HCT116 (cell line): Measurements from ENCODE around the gene TCF15. TPM values are rescaled to one million over a fixed set of nuclear protein-coding genes. Genes with fewer than 3 reads are reported as not detected.

Experiments used
- ATAC-seq: fragments of 200-7000 bp; cut with Tn5 transposase; 2 replicates; pipeline ENCODE4 v1.9.1; 2020; ENCODE audit warnings: mild to moderate bottlenecking, moderate library complexity
- BruUV-seq: library from RNA; stranded (reverse); fragments of 400-500 nt; replicated peaks from 2 replicates; lab custom pipeline; 2021; lab: Mats Ljungman, UMichigan
- CTCF ChIA-PET: fragments of 300-600 bp; sonication (Branson Sonifier 250); formaldehyde crosslinking; loops from one replicate; lab custom pipeline; 2021; ENCODE audit warnings: antibody characterized with exemption; lab: Charles Lee
- POLR2A ChIA-PET: fragments of 300-600, 350-600 bp; sonication (Branson Sonifier 250); formaldehyde crosslinking; loops from one replicate; lab custom pipeline; 2021; ENCODE audit warnings: antibody characterized with exemption; lab: Charles Lee
- RAD21 ChIA-PET, 2 experiments: fragments of 300-600 bp; sonication (Branson Sonifier 250); formaldehyde crosslinking; loops; one replicate each; lab custom pipeline; 2023; ENCODE audit warnings: low total read pairs in 2 of 2; ENCODE audit not compliant: uncharacterized antibody in 2 of 2, unreplicated experiment in 2 of 2, low non-redundant PET in 1 of 2; lab: Charles Lee
- DNase-seq: peaks from one replicate; pipeline ENCODE4 v3.0.0-alpha.2; 2010; ENCODE audit warnings: low read depth, low spot score
- H2AFZ ChIP-seq: fragments of 200-600 bp; shearing (Covaris generic), sonication (generic); 2 replicates; pipeline ENCODE4 v1.6.1; 2017; ENCODE audit warnings: low read depth, mixed run types, mixed read lengths, antibody characterized with exemption, low read length; ENCODE audit not compliant: poor library complexity, severe bottlenecking
- H3K27ac ChIP-seq: 2 replicates; pipeline ENCODE4 v1.5.1; 2012; ENCODE audit warnings: low read depth, low read length
- H3K27me3 ChIP-seq: fragments of 200-600 bp; sonication (generic); 2 replicates; pipeline ENCODE4 v1.6.1; 2016; ENCODE audit warnings: mixed run types, low read length, mixed read lengths; ENCODE audit not compliant: insufficient read depth
- H3K36me3 ChIP-seq, 2 experiments: fragments of 200-500 bp in 1 of 2; fragments of 200-600 bp in 1 of 2; sonication (Bioruptor generic) in 1 of 2; sonication (generic) in 1 of 2; 2 replicates each; pipeline versions ENCODE4 v1.5.1 to v1.6.1; 2014 to 2016; ENCODE audit warnings: low read length in 2 of 2, inconsistent platforms in 1 of 2, mixed read lengths in 1 of 2, mixed run types in 1 of 2; ENCODE audit not compliant: insufficient read depth in 2 of 2, control insufficient read depth in 1 of 2
- H3K4me1 ChIP-seq, 2 experiments: fragments of 200-600 bp in 1 of 2; sonication (generic) in 1 of 2; 2 replicates each; pipeline versions ENCODE4 v1.5.1 to v1.6.1; 2012 to 2017; ENCODE audit warnings: low read length in 2 of 2, inconsistent platforms in 1 of 2, mild to moderate bottlenecking in 1 of 2, mixed read lengths in 1 of 2, mixed run types in 1 of 2, moderate library complexity in 1 of 2; ENCODE audit not compliant: insufficient read depth in 2 of 2, control insufficient read depth in 1 of 2
- H3K4me2 ChIP-seq: fragments of 200-600 bp; sonication (generic); 2 replicates; pipeline ENCODE4 v1.6.1; 2017; ENCODE audit warnings: mixed run types, low read length, mixed read lengths
- H3K4me3 ChIP-seq, 2 experiments: fragments of 200-600 bp in 1 of 2; sonication (generic) in 1 of 2; replicated peaks in 1 of 2; 2 replicates each; pipeline ENCODE4 v1.5.1; 2011 to 2016; ENCODE audit warnings: low read length in 2 of 2, control low read depth in 1 of 2, low read depth in 1 of 2, mild to moderate bottlenecking in 1 of 2, mixed read lengths in 1 of 2, mixed run types in 1 of 2
- H3K79me2 ChIP-seq: fragments of 200-600 bp; sonication (generic); 2 replicates; pipeline ENCODE4 v1.6.1; 2017; ENCODE audit warnings: mild to moderate bottlenecking, mixed run types, low read length, moderate library complexity, mixed read lengths; ENCODE audit not compliant: insufficient read depth
- H3K9ac ChIP-seq: fragments of 200-600 bp; sonication (generic); 2 replicates; pipeline ENCODE4 v1.6.1; 2016; ENCODE audit warnings: low read length, mixed read lengths
- H3K9me2 ChIP-seq: fragments of 200-600 bp; sonication (generic), shearing (Covaris generic); 2 replicates; pipeline ENCODE4 v1.6.1; 2017; ENCODE audit warnings: mixed run types, mild to moderate bottlenecking, moderate library complexity; ENCODE audit not compliant: insufficient read depth
- H3K9me3 ChIP-seq, 2 experiments: fragments of 200-500 bp in 1 of 2; fragments of 200-600 bp in 1 of 2; sonication (Bioruptor generic) in 1 of 2; sonication (generic) in 1 of 2; 2 replicates each; pipeline ENCODE4 v1.6.1; 2014 to 2017; ENCODE audit warnings: low read length in 2 of 2, mixed read lengths in 2 of 2, inconsistent platforms in 1 of 2, low read depth in 1 of 2, mild to moderate bottlenecking in 1 of 2, mixed run types in 1 of 2, moderate library complexity in 1 of 2; ENCODE audit not compliant: control insufficient read depth in 1 of 2, insufficient read depth in 1 of 2
- H4K20me1 ChIP-seq: fragments of 200-600 bp; sonication (generic), shearing (Covaris generic); 2 replicates; pipeline ENCODE4 v1.6.1; 2017; ENCODE audit warnings: mixed run types, mild to moderate bottlenecking, moderate library complexity; ENCODE audit not compliant: insufficient read depth
- CBX3 ChIP-seq: IDR thresholded peaks from 2 replicates; pipeline ENCODE4 v1.6.1; 2012; ENCODE audit warnings: low read depth
- CEBPB ChIP-seq: IDR thresholded peaks from 2 replicates; pipeline ENCODE4 v1.6.1; 2012; ENCODE audit warnings: low read depth
- EGR1 ChIP-seq: IDR thresholded peaks from 2 replicates; pipeline ENCODE4 v1.6.1; 2012; ENCODE audit warnings: low read depth
- EZH2 ChIP-seq: fragments of 200-600 bp; sonication (generic); IDR thresholded peaks from 2 replicates; pipeline ENCODE4 v1.6.1; 2017; ENCODE audit warnings: antibody characterized with exemption, mixed run types
- FOSL1 ChIP-seq: IDR thresholded peaks from 2 replicates; pipeline ENCODE4 v1.6.1; 2012; ENCODE audit warnings: low read depth
- JUND ChIP-seq: IDR thresholded peaks from 2 replicates; pipeline ENCODE4 v1.6.1; 2012
- POLR2A ChIP-seq: IDR thresholded peaks from 2 replicates; pipeline ENCODE4 v1.7.0; 2011; ENCODE audit warnings: borderline replicate concordance; ENCODE audit not compliant: insufficient read depth, insufficient read length; ENCODE audit errors: extremely low read depth
- POLR2AphosphoS5 ChIP-seq: IDR thresholded peaks from 2 replicates; pipeline ENCODE4 v1.6.1; 2011; ENCODE audit warnings: mild to moderate bottlenecking, low read depth, low read length, moderate library complexity
- RAD21 ChIP-seq: IDR thresholded peaks from 2 replicates; pipeline ENCODE4 v1.6.1; 2012; ENCODE audit warnings: low read depth, mild to moderate bottlenecking
- SIN3A ChIP-seq: IDR thresholded peaks from 2 replicates; pipeline ENCODE4 v1.6.1; 2012; ENCODE audit warnings: low read depth
- SRF ChIP-seq: IDR thresholded peaks from 2 replicates; pipeline ENCODE4 v1.6.1; 2012; ENCODE audit warnings: low read depth
- TCF7L2 ChIP-seq: IDR thresholded peaks from 2 replicates; pipeline ENCODE4 v1.7.0; 2011; ENCODE audit warnings: borderline replicate concordance, inconsistent platforms; ENCODE audit not compliant: insufficient read depth, insufficient read length; ENCODE audit errors: extremely low read depth
- ZFX ChIP-seq: fragments of 450-650 bp; IDR thresholded peaks from 2 replicates; pipeline ENCODE4 v1.6.1; 2017
- ZNF274 ChIP-seq: fragments of 200-500 bp; sonication (Bioruptor generic); IDR thresholded peaks from 2 replicates; pipeline ENCODE4 v1.6.1; 2014; ENCODE audit warnings: mild to moderate bottlenecking, low read depth, low read length, inconsistent platforms
- intact Hi-C: fragments of 100-400 bp; cut with micrococcal nuclease; formaldehyde crosslinking; loops from 2 replicates; pipeline ENCODE4 v1.10.0; 2022
- total RNA-seq: library from RNA; stranded (reverse); gene quantifications from one replicate; pipeline ENCODE4 v1.2.1, GENCODE V29; 2021; ENCODE audit not compliant: unreplicated experiment
- TF ChIP-seq, protein P1 (sequence below): IDR thresholded peaks from 2 replicates; pipeline ENCODE4 v1.6.1; 2011; ENCODE audit warnings: mild to moderate bottlenecking, low read length, moderate library complexity; ENCODE audit not compliant: insufficient replicate concordance; ENCODE audit errors: extremely low read depth
- TF ChIP-seq, protein P2 (sequence below): IDR thresholded peaks from 2 replicates; pipeline ENCODE4 v1.6.1; 2012; ENCODE audit warnings: low read depth
- TF ChIP-seq, protein P3 (sequence below): IDR thresholded peaks from 2 replicates; pipeline ENCODE4 v1.6.1; 2012

The TCF15 gene
- total RNA-seq, 1 experiment from 2014 or later: not detected

DNA sequence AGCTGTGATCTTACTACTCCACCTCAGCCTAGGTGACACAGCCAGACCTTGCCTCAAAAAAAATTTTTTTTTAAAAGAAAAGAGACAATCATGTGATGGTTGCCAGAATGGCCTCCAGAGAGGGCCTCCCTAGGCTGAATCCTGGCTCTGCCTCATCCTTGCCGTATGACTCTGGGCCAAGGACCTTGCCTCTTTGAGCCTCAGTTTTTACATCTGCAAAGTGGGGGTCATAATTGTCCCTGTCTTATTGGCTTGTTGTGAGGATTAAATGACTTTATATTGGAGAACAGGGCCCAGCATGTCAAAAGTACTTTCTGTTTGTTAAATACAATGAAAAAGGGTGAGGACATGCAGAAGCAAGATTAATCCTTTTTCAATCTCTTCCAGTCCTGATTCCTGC, 28.5 kb upstream of the TCF15 start:
- ChIA-PET RAD21 (no interaction called here), CTCF (interaction anchor here (0.6 to 1.0 kb wide), 2 partner anchors 38 to 318 kb away, joined by 3 read pairs; no protein-coding TSS in a partner anchor), POLR2A (no interaction called here)
- Histone ChIP-seq H3K9me3 (no peaks in the 10 kb centered on the region), H4K20me1 (no peaks in the 10 kb centered on the region), H3K9me2 (no peaks in the 10 kb centered on the region), H3K36me3 (no peaks in the 10 kb centered on the region), H3K9ac (no peak overlapping the region), H3K4me1 (no peaks in the 10 kb centered on the region; a peak in 1 of 4 replicates), H3K4me3 (no peak overlapping the region), H3K27me3 (no peaks in the 10 kb centered on the region), H2AFZ (no peak overlapping the region), H3K79me2 (no peaks in the 10 kb centered on the region)
- no peak for DNase-seq
- TF ChIP-seq TCF7L2 (no peak), CEBPB (no peak), ZFX (no peak), EGR1 (no peak), RAD21 (no peak), POLR2AphosphoS5 (no peak), ZNF274 (no peak), JUND (no peak)
- TF ChIP-seq, all 23 proteins: peak for 0
- intact Hi-C loops: no loop called here
- no peak overlapping the region for H3K4me2 ChIP-seq
- no peak overlapping the region for H3K27ac ChIP-seq
- no peak for ATAC-seq
- BruUV-seq: no TSS peak

DNA sequence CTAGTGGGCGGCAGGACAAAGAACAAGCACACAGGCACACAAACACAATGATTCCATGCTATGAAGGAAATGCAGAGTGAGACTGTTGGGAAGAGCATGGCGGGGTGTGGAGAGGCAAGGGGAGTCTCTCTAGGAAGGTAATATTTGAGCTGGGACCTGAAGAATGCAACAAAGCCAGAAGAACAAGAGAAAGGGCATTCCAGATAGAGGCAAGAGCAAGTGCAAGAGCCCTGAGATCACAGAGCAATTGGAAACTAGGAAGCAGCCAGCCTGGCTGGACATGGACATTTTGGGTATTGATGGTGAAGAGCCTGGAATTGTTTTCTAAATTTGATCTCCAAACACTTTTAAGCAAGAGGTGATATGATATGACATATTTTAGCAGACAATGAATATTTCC, 27.4 kb upstream of the TCF15 start:
- intact Hi-C loops: no loop called here
- no peak overlapping the region for H3K4me2 ChIP-seq
- no peak overlapping the region for H3K9ac ChIP-seq
- H3K4me3 ChIP-seq: no peak overlapping the region
- no peaks in the 10 kb centered on the region for H4K20me1 ChIP-seq
- H3K27me3 ChIP-seq: no peaks in the 10 kb centered on the region
- no peak for DNase-seq
- CTCF ChIA-PET: no interaction called here
- H2AFZ ChIP-seq: no peak overlapping the region
- TF ChIP-seq FOSL1: no peak
- no peak for TF ChIP-seq SIN3A
- no peak for TF ChIP-seq POLR2AphosphoS5
- TF ChIP-seq SRF: no peak
- TF ChIP-seq CBX3: no peak
- TF ChIP-seq, protein P1, sequence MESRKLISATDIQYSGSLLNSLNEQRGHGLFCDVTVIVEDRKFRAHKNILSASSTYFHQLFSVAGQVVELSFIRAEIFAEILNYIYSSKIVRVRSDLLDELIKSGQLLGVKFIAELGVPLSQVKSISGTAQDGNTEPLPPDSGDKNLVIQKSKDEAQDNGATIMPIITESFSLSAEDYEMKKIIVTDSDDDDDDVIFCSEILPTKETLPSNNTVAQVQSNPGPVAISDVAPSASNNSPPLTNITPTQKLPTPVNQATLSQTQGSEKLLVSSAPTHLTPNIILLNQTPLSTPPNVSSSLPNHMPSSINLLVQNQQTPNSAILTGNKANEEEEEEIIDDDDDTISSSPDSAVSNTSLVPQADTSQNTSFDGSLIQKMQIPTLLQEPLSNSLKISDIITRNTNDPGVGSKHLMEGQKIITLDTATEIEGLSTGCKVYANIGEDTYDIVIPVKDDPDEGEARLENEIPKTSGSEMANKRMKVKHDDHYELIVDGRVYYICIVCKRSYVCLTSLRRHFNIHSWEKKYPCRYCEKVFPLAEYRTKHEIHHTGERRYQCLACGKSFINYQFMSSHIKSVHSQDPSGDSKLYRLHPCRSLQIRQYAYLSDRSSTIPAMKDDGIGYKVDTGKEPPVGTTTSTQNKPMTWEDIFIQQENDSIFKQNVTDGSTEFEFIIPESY: no peak
- TF ChIP-seq, protein P2, sequence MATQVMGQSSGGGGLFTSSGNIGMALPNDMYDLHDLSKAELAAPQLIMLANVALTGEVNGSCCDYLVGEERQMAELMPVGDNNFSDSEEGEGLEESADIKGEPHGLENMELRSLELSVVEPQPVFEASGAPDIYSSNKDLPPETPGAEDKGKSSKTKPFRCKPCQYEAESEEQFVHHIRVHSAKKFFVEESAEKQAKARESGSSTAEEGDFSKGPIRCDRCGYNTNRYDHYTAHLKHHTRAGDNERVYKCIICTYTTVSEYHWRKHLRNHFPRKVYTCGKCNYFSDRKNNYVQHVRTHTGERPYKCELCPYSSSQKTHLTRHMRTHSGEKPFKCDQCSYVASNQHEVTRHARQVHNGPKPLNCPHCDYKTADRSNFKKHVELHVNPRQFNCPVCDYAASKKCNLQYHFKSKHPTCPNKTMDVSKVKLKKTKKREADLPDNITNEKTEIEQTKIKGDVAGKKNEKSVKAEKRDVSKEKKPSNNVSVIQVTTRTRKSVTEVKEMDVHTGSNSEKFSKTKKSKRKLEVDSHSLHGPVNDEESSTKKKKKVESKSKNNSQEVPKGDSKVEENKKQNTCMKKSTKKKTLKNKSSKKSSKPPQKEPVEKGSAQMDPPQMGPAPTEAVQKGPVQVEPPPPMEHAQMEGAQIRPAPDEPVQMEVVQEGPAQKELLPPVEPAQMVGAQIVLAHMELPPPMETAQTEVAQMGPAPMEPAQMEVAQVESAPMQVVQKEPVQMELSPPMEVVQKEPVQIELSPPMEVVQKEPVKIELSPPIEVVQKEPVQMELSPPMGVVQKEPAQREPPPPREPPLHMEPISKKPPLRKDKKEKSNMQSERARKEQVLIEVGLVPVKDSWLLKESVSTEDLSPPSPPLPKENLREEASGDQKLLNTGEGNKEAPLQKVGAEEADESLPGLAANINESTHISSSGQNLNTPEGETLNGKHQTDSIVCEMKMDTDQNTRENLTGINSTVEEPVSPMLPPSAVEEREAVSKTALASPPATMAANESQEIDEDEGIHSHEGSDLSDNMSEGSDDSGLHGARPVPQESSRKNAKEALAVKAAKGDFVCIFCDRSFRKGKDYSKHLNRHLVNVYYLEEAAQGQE: no peak
- no peak for TF ChIP-seq POLR2A
- TF ChIP-seq EZH2: no peak
- no peak for TF ChIP-seq ZNF274
- TF ChIP-seq TCF7L2: no peak
- TF ChIP-seq, protein P3, sequence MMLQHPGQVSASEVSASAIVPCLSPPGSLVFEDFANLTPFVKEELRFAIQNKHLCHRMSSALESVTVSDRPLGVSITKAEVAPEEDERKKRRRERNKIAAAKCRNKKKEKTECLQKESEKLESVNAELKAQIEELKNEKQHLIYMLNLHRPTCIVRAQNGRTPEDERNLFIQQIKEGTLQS: no peak
- no peak for TF ChIP-seq ZFX
- H3K27ac ChIP-seq: no peak overlapping the region
- no peaks in the 10 kb centered on the region for H3K36me3 ChIP-seq
- H3K79me2 ChIP-seq: no peaks in the 10 kb centered on the region
- no peaks in the 10 kb centered on the region for H3K9me2 ChIP-seq
- H3K9me3 ChIP-seq: no peaks in the 10 kb centered on the region
- RAD21 ChIA-PET: no interaction called here
- POLR2A ChIA-PET: no interaction called here
- H3K4me1 ChIP-seq: no peaks in the 10 kb centered on the region; a peak in 1 of 4 replicates
- BruUV-seq: no TSS peak
- no peak for ATAC-seq
